GM19023 (cell line): Measurements from ENCODE around the gene CD276.
"Not testable (repeated sequence)": the region's sequence is repeated elsewhere in the genome, so short reads cannot be mapped to it uniquely, and the experiment has no call there.

Source experiments
- ATAC-seq: cut with Tn5 transposase; IDR thresholded peaks from one replicate; pipeline ENCODE4 v1.9.1; 2021; ENCODE audit warnings: mild to moderate bottlenecking, moderate library complexity; ENCODE audit not compliant: unreplicated experiment

Gene CD276

DNA sequence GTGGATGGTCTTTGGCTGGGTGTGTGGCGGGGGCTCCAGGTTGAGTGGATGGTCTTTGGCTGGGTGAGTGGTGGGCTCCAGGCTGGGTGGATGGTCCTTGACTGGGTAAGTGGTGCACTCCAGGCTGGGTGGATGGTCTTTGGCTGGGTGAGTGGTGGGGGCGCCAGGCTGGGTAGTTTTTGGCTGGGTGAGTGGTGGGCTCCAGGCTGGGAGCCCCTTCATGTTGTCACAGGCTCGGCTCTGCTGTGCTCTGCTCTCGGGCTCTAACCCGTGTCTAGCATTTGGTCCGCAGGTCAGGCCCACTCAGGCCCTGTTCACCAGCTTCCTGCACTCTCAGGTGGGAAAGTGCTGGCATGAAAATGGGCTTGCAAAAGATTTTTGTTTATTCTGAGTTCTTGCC is 25.1 kb downstream of the CD276 start:
- no peak for ATAC-seq

- no peak for ATAC-seq
Observed at GRCh38 chr15:73709686-73710085, 25.5 kb downstream of the CD276 start.

GRCh38 chr15:73710321-73710720 is 26.1 kb downstream of the CD276 start:
- no peak for ATAC-seq

DNA sequence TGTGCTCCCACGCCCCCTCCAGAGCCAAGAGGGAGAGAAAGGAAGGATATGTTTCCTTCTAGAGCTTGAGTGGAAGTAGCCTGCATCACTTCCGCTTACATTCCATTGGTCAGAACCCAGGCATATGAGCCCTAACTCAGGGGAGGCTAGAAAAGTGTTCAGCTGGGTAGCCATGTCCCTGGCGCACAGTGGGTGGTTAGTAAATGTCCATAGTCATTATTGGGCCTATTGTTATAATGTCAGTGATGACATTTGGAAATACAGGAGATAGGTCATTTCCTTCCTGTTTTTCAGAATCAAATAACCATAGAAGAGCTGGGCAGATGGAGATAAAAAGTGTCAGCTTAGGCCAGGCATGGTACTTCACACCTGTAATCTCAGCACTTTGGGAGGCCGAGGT is 27.3 kb downstream of the CD276 start:
- ATAC-seq, result no peak

DNA sequence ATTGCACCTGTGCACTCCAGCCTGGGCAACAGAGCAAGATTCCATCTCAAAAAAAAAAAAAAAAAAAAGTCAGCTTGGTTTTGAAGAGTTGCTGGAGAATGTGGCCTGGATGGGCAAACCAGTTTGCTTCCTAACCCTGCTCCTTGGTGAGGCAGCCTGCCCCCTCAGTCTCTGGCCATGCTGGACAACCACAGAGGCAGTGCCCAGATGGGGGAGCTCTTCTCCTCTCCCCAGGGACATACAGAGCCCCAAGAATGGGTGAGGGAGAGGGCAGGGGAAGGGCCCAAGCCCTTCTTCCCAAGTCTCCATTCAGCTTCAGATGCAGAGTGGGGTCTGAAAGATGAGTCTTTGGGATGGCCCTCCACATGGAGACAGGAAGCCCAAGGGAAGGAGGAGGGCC is 27.9 kb downstream of the CD276 start:
- no peak for ATAC-seq

GRCh38 chr15:73714695-73715301 is 30.6 kb downstream of the CD276 start:
- no peak for ATAC-seq

DNA sequence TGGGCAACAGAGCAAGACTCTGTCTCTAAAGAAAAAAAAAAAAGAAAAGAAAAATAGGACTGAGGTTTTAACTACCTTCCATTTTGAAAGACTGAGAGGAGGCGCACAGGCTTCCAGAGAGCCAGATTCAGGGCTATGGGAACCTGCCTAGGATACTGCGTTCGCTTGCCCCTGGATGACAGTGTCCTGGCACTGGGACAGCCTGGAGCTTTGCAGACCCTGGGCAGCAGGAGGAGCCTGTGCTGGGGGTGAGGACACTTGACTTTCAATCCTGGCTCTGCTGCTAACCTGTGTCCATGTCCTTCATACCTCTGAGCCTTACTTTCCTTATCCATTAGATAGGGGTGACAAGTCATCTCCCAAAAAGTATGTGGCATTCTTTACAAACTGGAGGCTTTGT is 31.2 kb downstream of the CD276 start:
- ATAC-seq, result no peak

GRCh38 chr15:73716417-73716816 is 32.2 kb downstream of the CD276 start:
- ATAC-seq, result no peak

GRCh38 chr15:73717206-73717605 is 33.0 kb downstream of the CD276 start:
- ATAC-seq, result no peak

GRCh38 chr15:73717802-73718201 is 33.6 kb downstream of the CD276 start:
- no peak for ATAC-seq

- no peak for ATAC-seq
Observed at GRCh38 chr15:73718694-73719093, 34.5 kb downstream of the CD276 start.

DNA sequence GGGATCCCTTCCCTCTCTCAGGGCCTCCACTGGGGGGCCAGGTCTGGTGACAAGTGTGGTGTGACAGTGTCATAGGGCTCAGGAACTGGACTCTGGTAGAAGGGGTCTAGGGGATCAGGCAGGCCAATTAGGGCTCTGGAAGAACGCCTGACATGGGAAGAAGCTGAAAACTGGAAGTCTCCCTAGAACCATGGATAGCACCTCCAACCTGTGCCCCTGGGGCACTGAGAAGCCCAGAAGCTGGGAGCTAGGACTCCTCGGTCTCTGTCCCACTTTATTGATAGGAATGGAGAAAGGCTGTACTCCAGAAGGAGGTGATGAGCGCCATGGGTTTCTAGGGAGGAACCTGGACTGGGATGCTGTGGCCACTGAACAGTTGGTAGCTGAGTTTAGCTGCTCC is 38.2 kb downstream of the CD276 start:
- no peak for ATAC-seq

DNA sequence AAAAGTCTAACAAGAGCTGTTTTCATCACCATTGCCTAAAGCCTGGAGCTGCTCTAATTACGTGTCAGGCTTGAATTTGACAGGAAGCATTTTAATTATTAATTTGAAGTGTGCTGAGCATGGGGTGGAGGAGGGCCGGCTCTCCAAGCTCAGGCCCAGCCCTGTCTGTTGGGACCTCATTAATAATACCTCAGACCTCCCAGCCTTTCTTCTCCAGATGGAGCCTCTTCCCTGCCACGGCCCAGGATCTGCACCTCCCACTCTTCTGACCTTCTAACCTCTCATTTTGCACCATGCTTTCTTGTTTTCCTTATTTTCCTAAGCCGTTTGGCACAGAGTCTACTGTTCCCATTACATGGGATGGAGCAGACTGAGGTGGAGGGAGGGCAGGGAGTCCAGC is 39.0 kb downstream of the CD276 start:
- ATAC-seq, result no peak

- no peak for ATAC-seq
Observed at GRCh38 chr15:73724212-73724611, 40.0 kb downstream of the CD276 start.

- no peak for ATAC-seq
Observed at GRCh38 chr15:73727330-73727976, 43.3 kb downstream of the CD276 start.

GRCh38 chr15:73732051-73732450 is 47.9 kb downstream of the CD276 start:
- not testable (repeated sequence) for ATAC-seq

GRCh38 chr15:73732930-73733329 is 48.7 kb downstream of the CD276 start:
- ATAC-seq, result no peak

DNA sequence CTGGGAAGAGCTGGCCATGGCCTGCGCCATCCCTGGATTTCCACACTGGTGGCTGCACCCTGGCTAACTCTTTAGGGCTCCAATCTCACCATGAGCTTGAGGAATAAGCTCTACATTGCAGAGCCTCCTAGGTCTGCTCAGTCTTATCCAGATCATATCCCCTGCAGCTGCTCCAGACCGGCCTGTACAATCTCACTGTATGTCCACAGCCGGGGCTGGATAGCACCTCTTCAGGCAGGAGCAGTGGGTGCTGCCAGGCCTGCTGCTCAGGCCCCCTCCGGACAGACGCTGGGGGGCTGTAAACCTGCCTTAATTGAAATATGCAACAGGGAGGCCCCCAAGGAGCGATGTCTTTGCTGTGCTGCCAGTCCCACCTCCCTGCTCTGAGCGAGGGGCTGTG is 53.4 kb downstream of the CD276 start:
- no peak for ATAC-seq

DNA sequence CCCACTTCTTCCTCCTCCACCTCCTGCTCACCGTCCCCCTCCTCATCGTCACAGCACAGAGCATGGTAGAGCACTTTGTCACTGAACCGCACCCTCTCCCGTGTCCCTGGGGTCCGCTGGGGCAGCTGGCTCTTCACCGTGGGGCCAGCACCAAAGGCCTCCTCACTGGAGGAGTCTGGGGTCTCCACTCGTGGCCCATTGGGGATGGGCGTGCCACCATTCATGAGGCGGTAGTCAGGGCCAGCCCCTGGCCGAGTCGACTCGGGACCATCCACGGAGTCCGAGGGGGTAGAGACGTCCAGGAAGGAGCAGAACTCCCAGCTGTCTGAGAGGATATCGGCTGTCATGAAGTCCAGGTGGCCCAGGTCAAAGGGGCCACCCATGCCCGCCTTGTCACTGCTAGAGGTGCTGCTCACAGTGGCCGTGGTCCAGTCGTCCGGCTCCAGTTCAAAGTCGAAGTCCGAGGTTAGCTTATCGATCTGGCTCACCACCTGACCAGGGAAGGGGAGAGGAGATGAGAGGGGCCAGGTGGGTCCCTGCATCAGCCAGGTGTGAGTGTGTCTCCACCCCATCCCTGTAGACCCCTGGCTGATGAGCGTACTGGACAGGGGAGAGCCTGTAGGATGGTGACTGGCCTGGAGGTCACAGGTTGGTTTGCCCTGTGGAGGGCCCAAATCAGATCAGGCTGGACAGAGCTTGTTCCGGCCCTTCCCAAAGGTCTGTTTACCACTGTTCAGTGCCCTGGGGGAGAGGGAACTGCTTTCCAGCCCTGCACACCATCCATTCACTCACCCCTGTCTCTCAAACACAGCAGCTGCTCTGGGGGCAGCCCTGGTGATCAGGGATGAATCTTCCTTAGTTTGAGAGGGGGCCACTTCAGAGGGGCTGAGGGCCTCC is 56.2 kb downstream of the CD276 start:
- no peak for ATAC-seq

DNA sequence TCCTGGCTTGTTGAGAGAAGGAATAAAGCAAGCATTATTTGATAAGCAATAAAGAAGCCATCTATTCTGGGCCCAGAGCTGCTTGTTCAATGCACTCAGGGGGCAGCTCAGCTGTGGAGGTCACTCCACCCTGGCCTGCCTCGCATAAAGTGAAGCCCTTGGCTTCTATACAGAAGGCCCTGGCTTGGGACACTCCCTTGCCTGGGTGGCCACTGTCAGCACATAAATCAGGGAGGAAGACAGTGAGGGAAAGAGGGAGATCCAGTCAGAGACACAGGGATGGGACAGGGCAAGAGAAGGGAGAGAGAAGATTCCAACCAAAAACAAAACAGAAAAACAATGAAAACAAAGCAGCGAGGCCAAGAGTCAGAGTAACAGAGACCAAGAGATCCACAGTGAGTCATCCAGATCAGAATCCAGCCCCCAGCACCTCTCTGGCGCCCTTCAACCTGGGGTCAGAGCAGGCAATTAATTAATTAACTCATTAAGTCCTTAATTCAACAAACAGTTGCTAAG is 57.2 kb downstream of the CD276 start:
- ATAC-seq, result no peak

DNA sequence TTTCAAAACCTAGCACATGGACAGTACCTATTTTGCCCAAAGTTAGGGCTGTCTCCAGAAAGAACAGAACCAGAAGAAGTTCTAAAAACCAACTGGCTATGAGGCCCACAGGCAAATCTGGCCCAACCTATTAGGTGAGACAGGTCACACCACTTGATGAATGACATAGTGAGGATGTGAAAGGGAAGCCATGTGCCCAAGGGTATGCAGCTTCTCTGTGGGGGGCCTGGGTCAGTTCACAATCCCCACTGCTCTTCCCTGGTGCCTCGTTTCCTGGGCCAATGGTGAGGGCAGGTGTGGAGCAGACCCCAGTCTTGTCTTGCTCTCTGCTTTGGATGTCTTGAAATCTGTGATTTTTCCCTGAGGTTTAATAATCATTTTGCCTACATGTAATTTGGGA is 60.1 kb downstream of the CD276 start:
- ATAC-seq, result no peak

DNA sequence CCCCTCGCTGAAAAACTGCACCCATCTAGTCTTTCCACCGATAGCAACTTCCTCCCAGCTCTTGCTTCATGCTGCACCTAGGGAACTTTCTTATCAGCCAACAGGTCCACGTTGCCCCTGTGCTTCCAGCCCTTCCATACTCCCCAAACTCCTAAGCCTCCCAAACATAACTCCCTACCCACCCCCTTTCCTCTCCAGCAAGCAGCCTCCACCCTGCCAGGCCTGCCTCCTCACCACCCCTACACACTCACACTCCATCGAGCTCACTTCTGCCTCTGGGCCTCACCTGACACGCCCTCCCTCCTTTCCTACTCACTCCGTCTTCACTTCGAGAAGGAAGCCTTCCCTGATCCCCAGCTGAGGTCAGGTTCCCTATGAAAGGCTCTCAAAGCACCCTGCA is 60.9 kb downstream of the CD276 start:
- no peak for ATAC-seq
